GM18517 (cell line): ENCODE data around the gene FNBP1.

Experiments used
- ATAC-seq: cut with Tn5 transposase; IDR thresholded peaks from one replicate; pipeline ENCODE4 v1.9.1; 2021; ENCODE audit warnings: mild to moderate bottlenecking, moderate library complexity; ENCODE audit not compliant: unreplicated experiment

The FNBP1 gene

GRCh38 chr9:130049431-130050210, 6.6 kb upstream of the FNBP1 start:
- no peak for ATAC-seq

GRCh38 chr9:130045725-130046450, 2.9 kb upstream of the FNBP1 start:
- ATAC-seq = no peak

GRCh38 chr9:130043654-130044623, 950 bp upstream of the FNBP1 start:
- no peak for ATAC-seq

GRCh38 chr9:130042406-130042884, 544 bp downstream of the FNBP1 start:
- ATAC-seq = no peak

- ATAC-seq = no peak
Measured at GRCh38 chr9:130041648-130042405, 1.2 kb downstream of the FNBP1 start.

GRCh38 chr9:130040984-130041647, 1.9 kb downstream of the FNBP1 start:
- no peak for ATAC-seq

GRCh38 chr9:130039528-130040147, 3.4 kb downstream of the FNBP1 start:
- no peak for ATAC-seq

GRCh38 chr9:130036099-130036498, 6.9 kb downstream of the FNBP1 start:
- ATAC-seq = no peak

GRCh38 chr9:130034570-130034969, 8.4 kb downstream of the FNBP1 start:
- no peak for ATAC-seq

GRCh38 chr9:130030651-130031127, 12.3 kb downstream of the FNBP1 start:
- no peak for ATAC-seq

GRCh38 chr9:130029223-130029973, 13.6 kb downstream of the FNBP1 start:
- no peak for ATAC-seq

GRCh38 chr9:130028493-130029222, 14.3 kb downstream of the FNBP1 start:
- no peak for ATAC-seq

- no peak for ATAC-seq
Measured at GRCh38 chr9:130027533-130028365, 15.2 kb downstream of the FNBP1 start.

GRCh38 chr9:130026583-130027340, 16.2 kb downstream of the FNBP1 start:
- ATAC-seq = no peak

- ATAC-seq = no peak
Measured at GRCh38 chr9:130024597-130024994, 18.4 kb downstream of the FNBP1 start.

GRCh38 chr9:130023994-130024596, 18.9 kb downstream of the FNBP1 start:
- no peak for ATAC-seq
